SU-DHL-6 (cell line): Measurements from ENCODE around the gene SEPHS1.

ENCODE experiments used
- CTCF ChIP-seq: fragments of 200-600 bp; sonication (generic); IDR thresholded peaks from one replicate; pipeline ENCODE4 v1.5.1; 2017; ENCODE audit warnings: antibody characterized with exemption, mild to moderate bottlenecking, low read length, moderate library complexity; ENCODE audit not compliant: insufficient read depth, poor library complexity, severe bottlenecking
- EZH2phosphoT487 ChIP-seq: fragments of 200-600 bp; sonication (generic), shearing (Covaris generic); conservative IDR thresholded peaks from 2 replicates; pipeline ENCODE4 v1.6.1; 2018; ENCODE audit warnings: mild to moderate bottlenecking, antibody characterized with exemption, low read length, moderate library complexity, mixed read lengths

GRCh38 chr10:13352519-13352918 is 4.4 kb upstream of the SEPHS1 start:
- TF ChIP-seq EZH2phosphoT487 (no peak), CTCF (peak; percentile 34)
